KG1 (cell line): Measurements from ENCODE around the gene LRP2.
"Not testable (repeated sequence)": the region's sequence is repeated elsewhere in the genome, so short reads cannot be mapped to it uniquely, and the experiment has no call there.

Experiments
- DNase-seq: peaks from one replicate; lab custom pipeline; 2025; lab: John Stamatoyannopoulos, UW

The LRP2 gene

GRCh38 chr2:169348321-169349024 lies 13.9 kb downstream of the LRP2 start:
- no peak for DNase-seq

- no peak for DNase-seq
Measured at GRCh38 chr2:169345486-169346437, 16.6 kb downstream of the LRP2 start.

- no peak for DNase-seq
Measured at GRCh38 chr2:169344736-169345485, 17.4 kb downstream of the LRP2 start.

GRCh38 chr2:169343202-169343601 lies 19.1 kb downstream of the LRP2 start:
- DNase-seq, result no peak

DNA sequence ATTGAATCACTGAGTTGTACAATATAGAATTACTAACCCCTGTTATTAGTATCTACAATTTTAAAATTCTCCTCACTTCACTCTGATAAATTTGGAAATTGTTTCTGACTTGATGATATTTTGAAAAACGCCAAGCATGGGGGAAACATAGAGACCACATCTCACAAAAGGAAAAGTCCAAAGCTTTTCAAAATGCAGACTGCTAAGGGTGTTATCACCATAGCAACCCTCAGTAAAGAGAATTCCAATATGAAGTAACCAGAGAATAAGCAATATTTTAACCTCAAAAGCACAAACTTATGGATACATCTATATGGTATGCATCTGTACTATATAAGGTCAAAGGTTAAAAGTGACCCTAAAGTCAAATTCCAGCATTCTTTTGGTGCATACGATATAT lies 22.7 kb downstream of the LRP2 start:
- no peak for DNase-seq

DNA sequence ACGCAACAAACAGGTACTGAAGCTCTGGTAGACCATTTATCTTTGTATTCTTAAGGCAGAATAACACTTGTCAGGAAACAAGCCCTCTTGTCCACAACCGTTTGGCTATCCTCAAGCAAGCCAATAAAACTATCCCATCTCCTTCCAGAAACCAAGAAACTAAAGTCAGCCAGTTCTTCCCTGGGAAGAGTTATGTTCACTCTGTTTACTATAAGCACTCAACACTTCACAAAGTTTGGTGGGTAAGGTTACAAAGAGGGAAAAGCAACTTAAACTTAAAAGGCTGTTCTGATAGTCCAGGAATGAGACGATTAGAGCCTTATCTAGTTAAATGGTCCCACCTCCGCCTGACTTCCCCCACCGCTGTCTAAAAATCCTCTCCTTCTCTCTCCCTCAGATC lies 25.6 kb downstream of the LRP2 start:
- DNase-seq, result no peak

DNA sequence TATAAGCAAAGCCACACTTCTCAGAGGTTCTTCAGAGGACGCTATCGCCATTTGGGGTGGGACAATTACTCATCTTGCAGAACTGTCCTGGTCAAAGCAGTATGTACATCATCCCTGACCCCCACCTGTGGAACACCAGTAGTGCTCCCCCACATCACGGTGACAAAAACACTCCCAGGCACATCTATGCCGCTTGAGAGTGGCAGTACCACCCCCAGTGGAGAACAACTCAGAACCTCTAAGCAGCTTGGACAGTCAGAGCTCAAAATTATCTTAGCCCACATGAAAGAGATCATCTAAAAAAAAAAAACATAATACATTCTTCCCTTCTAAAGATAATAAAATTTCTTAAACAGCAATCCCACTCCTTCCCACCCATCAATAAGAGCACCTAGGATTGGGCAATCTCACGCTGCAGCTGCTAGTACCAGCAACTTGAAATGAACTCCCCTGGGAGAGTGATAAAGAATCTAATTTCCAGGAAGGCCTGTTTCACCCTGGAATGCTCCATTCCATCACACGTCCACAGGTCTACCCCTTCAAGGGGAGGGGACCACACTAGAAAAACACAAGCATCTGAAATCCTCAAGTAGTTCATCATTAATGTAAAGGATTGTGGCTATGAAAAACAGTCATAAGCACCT lies 31.7 kb downstream of the LRP2 start:
- no peak for DNase-seq

GRCh38 chr2:169329688-169330554 lies 32.4 kb downstream of the LRP2 start:
- DNase-seq, result no peak

GRCh38 chr2:169328785-169329184 lies 33.5 kb downstream of the LRP2 start:
- no peak for DNase-seq

GRCh38 chr2:169327837-169328236 lies 34.5 kb downstream of the LRP2 start:
- not testable (repeated sequence) for DNase-seq

GRCh38 chr2:169325886-169326285 lies 36.4 kb downstream of the LRP2 start:
- DNase-seq, result not testable (repeated sequence)

DNA sequence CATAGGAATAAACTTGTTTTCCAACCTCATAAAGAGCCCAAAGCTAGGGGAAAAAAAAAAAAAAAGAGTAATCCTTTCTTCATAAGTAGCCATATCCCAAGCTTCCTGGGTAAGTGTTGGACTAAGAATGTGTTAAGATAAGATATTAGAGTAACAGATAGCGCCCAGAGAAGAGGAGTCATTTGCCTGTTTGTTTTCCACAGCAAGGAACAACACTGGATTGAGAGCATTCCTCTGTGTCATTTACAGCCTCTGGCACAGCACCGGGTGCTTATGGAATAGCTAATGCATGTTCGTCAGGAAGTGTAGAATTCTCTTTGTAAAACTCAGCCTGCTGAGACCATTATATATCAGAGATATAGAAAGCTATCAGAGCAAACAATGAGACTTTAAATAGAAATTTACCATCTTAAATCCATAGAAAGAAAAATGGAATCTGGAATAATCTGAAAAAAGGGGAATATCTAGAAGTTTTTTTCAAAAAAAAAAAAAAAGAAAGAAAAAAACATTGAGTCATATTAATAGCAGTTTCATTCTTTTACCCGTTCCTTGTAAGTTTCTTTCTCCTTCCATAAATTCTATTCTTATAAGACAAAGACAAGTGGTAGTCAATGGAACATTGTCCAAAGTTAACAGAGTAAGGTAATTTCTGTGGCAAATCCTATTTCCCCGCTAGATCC lies 37.6 kb downstream of the LRP2 start:
- DNase-seq, result no peak

DNA sequence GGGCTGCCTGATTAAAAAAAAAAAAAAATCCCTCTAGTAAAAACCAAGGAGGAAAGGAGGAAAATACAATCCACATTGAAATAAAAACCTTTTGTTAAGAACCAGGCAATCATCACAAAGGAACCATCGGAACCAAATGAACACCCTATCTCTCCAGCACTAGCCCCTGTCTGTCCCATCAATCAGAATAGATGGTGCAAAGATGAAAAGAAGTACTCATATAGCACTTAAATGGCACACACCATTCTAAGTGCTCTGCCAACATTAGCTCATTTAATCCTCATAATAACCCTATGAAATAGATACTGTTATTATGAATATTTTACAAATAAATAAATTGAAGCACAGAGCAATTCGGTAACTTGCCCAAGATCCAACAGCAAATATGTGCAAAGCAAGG lies 38.5 kb downstream of the LRP2 start:
- DNase-seq, result no peak

DNA sequence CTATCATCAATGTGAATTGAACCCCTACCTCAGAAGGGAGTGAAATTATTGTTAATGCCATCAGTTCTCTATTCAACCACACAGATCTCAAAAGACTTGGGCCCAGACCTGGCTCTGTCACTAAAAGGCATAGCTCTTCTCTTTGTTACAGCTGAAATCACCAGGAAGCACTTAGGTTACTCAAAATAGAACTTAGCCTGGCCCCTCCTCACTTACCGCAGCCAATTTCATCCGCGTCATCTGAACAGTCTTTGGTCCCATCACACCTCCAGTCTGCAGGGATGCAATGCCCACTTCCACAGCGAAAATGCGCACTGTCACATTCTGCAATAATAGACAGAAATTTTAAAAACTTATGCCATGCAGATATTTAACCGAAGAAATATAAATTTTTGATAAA lies 41.8 kb downstream of the LRP2 start:
- no peak for DNase-seq

- no peak for DNase-seq
Measured at GRCh38 chr2:169315357-169315756, 47.0 kb downstream of the LRP2 start.

GRCh38 chr2:169308349-169308748 lies 54.0 kb downstream of the LRP2 start:
- DNase-seq, result not testable (repeated sequence)

DNA sequence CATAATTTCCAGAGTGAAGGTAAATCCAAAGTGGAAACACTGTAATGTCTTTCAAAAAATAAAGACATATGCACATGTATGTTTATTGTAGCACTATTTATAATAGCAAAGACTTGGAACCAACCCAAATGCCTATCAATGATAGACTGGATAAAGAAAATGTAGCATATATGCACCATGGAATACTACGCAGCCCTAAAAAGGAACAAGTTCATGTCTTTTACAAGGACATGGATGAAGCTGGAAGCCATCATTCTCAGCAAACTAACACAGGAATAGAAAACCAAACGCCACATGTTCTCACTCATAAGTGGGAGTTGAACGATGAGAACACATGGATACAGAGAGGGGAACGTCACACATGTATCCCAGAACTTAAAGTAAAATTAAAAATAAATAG lies 57.6 kb downstream of the LRP2 start:
- not testable (repeated sequence) for DNase-seq

DNA sequence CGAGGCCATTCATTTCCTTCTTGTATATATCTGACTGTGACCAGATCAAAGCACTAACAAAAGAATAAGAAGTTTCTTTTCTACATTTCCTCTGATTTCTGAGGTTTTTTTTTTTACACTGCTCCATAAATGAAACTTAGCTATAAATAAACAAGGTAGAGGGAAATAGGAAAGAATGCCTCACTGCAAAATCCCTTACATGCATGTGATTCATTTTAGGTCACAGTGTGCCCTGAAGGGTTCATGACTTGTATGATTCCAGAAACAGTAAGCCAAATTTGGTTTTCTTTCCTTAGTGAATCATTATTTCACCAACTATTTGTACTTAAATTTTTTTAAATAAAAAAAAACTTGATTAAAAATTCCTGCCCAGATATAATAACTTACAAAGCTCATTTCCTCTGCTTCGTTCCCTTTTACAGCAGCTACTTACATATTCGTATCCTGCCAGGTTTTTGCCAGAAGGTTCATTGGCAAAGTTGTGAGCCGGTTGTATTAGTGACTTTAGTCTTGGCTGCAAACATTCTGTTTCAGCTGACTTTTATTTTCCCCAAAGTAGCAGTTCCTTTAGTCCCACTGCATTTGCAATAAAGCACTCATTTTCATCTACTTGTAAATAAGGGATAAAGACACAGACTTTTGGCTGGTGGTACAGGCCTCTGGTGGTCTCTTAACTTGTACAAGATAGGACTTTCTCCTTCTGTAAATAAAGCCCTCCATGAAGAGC lies 58.6 kb downstream of the LRP2 start:
- no peak for DNase-seq

- DNase-seq, result no peak
Measured at GRCh38 chr2:169302364-169302763, 60.0 kb downstream of the LRP2 start.
